ENCODE data around the gene VIPAS39.

VIPAS39 gene

DNA sequence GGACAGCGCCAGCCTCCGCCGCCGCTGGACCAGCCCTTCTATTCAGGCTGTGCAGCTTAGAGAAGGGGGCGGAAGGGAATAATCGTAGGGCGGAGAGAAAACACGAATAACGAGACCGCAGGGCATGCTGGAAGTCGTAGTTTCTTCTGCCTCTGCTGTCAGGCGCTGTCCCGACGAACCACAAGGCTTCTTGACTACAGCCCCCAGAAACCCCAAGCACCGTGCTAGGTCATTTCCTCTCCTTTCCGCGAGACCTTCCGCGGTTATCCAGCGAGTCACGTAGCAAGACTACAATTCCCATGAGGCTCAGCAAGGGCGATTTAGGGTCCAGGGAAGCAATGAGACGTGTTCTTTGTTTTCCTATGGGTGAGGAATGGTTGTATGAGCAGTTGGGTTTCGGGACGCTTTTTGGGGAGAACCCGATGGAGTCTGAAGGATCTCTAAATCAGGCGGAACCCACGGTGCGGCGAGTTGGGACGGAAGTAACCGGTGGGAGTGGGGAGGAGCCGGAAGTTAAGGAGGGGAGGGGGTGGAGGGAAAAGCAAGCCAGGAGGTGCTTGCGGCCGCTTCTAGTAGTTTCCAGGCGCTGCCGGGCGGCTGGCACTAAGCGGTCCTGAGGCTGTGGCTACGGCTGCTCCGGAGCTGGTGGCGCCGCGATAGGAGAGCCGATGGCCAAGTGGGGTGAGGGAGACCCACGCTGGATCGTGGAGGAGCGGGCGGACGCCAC is at the start of gene VIPAS39, which contains the start of gene AHSA1:
TSS of gene VIPAS39 (minus strand) at position 80 of the 727 bp plus-strand sequence. CDS start 3,499 bp downstream, outside the sequence.
TSS of gene AHSA1 (plus strand) at position 572 of the 727 bp plus-strand sequence. CDS start at position 669, 97 bp downstream.
- peak; percentile 97 for DNase-seq

DNA sequence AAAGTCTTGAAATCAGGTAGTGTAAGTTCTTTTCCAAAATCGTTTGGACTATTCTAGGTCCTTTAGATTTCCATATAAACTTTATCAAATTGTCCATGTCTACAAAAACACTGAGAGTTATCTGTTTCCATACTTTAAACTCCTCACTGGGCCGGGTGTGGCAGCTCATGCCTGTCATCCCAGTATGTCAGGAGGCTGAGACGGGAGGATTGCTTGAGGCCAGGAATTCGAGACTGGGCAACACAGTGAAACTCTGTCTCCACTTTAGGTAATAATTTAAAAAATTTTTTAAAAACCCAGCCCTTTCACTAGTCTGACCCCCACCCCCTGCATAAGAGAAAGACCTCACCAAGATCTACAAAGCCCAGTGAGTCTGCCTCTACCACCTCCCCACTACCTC is 47.6 kb upstream of the VIPAS39 start:
- no peak for DNase-seq

DNA sequence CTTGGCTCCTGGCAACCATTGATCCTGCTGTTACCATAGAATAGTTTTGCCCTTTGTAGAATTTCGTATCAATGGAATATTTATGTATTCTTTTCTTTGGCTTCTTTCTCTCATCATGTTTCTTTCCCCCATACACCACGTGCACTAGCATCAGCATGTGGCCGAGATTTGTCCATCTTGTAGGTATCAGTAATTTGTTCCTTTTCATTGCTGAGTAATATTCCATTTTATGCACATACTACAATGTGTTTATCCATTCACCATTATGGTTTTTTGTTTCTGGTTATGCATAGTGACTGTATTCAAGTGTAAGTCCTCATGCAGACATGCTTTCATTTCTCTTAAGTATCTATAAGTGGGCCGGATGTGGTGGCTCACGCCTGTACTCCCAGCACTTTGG is 45.7 kb upstream of the VIPAS39 start:
- DNase-seq, result no peak

DNA sequence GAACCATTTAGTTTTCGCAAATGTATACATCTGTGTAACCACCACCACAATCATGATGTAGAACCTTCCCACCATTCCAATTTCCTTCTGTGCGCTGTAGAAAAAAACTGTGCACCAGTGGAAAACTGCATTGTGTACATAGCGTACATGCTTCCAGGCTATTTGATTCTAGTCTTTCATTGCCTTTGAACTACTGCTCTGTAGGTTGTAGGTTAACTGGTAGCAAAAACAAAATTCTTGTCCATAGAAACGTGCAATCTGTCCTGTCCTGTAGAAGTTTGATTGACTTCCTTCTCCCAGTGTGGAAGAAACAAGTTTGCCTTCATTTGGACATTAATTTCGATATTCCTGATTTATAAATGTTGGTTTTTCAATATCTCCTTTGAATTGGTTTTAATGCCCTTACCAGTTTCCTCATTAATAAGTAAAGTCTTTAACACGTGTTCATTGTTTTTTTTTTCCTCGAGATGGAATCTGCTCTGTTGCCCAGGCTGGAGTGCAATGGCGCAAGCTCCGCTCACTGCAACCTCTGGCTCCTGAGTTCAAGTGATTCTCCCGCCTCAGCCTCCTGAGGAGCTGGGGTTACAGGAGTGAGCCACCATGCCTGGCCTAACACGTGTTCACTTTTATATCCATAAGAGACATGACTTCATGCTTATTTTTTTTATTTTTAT is 44.8 kb upstream of the VIPAS39 start:
- DNase-seq, result no peak

DNA sequence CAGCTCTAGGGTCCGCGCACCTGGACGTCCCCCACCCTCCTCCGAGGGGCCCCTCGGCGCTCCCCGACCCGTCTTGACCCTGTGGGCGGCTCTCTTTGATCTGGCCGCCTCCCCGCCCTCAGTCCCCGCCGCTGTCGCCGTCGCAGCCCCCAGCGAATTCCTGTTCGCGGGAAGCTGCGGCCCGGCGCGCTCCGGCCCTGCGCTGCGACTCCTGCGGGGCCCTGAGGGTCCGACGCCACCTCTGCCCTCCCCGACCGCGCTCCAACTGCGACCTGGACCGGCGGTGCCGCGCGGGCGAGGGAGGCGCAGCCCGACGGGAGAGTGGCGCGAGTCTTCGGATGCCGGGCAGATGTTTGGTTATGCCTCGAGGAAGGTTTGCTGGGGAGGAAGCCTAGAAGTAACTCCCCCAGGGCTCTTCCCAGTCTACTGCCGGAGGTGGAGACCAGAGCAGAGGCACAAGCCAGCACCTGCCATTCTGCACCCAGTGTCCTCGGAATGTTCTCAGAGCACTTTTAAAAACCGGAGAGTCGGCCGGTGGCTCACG is 41.7 kb upstream of the VIPAS39 start:
- DNase-seq, result no peak

DNA sequence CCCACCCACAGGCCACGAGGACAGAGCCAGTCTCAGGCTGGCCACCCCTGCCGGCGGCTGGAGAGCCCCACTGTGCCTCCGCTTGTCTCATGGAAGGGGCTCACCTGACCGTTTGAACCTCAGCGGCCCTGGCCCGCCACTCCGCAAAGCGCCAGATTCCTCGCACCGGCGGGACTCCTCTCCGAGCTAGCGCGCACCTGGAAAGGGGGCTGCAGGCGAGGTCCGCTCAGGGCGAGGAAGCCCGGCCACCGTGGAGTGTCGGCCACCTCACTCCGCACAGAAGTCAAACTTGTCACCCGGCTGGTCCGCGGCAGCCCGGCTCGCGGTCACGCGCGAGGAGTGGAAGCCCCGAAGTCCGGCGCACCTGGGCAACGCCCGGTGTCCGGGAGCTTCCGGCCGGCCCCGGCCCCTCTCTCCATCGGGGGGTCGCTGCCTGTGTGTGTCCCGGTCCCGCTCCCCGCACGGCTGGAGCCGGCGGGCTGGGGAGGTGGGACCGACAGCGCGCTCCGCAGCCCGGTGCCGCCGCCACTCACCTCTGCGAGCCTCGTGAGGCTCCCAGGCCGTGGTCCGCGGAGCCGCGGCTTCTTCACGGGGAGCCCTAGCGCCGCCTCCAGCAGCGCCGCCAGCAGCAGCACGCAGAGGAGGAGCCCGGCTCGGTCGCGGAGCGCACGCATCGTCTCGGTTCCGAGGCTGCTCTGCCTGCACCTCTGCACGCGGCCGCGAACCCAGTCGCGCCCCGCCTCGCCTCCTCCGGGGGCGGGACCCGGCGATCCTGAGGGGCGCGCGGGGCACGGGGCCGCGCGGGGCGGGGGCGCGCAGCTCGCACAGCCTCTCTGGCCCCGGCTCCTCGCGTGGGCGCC is 40.9 kb upstream of the VIPAS39 start, which contains the start of gene ISM2:
TSS of gene ISM2 (minus strand) at position 697 of the 860 bp plus-strand sequence. CDS start at position 674, 23 bp downstream.
- DNase-seq, result peak; percentile 50

DNA sequence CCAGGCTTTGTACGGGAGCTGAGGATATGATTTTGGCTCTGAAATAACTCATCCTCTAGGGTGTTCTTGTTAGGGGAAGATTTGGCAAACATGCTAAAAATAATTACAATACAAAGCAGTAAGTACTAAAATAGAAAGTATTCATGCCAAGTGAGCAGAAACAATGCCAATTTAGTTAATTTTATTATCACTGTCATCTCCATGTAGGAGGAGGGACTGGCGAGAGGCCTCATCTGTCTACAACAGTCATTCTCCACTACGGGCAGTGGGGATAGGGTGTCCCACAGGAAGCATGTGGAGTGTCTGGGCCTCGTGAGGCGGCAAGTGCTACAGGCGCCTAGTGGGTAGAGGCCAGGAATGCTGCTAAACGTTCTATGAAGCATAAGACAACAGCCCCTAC is 37.9 kb upstream of the VIPAS39 start:
- no peak for DNase-seq

DNA sequence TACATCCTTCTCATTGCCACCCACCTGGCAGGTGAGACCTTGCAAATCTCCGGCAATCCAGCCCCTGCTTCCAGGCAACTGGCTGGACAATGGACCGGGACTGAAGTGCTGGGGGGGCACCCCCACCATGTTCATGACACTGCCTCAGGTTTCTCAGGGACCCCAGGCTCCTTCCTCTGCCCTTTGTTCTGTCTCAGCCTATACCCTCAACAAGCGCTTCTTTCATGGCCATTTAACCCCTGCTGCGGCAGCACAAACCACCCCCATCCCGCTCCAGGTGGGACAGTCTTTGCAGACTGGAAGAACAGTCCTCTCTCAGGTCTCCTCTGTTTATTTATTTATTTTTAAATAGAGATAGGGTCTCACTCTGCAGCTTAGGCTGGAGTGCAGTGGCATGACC is 33.7 kb upstream of the VIPAS39 start:
- DNase-seq, result no peak

DNA sequence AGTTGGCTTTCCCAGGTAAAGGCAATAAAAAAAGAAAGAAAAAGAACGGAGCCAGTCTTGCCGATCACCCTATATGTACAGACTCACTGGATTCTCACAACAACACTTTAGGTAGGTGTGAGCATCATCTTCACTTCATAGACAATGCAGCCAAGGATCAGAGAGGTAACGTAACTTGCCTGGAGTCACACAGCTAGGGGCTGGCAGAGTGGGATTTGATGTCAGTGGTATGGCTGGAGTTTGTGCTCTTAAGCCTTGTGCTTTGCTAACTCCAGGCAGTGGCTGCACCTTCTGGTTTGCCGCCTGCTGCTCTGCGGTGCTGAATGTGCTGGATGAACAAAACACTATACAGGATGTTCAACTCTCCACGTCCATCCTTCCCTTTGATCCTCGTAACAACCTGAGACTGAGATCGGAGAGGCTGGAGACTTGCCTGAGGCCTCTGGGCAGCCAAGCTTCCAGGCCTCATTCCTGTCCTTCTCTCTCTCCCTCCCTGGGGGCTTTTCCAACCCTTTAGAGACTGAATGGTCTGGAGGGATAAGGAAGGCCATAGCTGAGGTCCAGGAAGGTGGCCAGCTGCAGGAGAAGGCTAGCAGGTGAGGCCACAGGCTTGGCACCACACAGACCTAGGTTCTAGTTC is 33.1 kb upstream of the VIPAS39 start:
- DNase-seq, result no peak

DNA sequence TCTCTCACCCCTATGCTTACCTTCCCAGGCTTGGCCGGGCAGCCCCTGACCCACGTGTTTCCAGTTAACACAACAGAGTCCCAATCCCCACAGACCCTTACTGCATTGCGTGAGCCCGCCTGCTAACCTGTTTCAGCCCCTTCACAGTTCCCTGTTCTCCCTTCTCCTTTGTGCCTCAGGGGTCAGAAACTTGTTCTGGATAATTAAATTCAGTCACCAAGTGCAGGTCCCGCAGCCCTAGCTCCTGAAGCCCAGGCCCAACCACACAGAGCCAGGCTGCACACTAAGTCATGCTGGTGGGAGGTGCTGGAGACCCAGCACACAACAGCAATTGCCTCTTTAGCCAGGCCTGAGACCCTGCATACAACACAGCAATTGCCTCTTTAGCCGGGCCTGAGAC is 31.6 kb upstream of the VIPAS39 start:
- DNase-seq, result no peak

DNA sequence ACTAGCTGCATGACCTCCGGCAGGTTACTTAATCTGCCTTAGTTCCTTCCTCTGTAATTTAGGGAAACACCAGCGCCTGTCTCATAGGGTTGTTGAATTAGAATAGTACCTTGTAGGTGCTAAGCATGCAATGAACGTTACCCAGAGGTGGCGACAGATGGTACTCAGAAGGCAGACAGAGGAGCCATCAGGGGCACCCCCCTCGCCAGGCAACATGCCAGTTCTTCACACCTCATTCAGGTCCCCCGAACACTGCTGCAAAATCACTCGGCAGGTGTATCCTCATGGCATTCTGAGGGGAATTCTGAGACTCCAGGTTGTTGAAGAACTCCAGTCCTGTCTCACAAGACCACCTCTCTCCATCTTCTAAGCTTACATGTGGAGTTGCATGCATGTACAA is 31.2 kb upstream of the VIPAS39 start:
- DNase-seq, result no peak

DNA sequence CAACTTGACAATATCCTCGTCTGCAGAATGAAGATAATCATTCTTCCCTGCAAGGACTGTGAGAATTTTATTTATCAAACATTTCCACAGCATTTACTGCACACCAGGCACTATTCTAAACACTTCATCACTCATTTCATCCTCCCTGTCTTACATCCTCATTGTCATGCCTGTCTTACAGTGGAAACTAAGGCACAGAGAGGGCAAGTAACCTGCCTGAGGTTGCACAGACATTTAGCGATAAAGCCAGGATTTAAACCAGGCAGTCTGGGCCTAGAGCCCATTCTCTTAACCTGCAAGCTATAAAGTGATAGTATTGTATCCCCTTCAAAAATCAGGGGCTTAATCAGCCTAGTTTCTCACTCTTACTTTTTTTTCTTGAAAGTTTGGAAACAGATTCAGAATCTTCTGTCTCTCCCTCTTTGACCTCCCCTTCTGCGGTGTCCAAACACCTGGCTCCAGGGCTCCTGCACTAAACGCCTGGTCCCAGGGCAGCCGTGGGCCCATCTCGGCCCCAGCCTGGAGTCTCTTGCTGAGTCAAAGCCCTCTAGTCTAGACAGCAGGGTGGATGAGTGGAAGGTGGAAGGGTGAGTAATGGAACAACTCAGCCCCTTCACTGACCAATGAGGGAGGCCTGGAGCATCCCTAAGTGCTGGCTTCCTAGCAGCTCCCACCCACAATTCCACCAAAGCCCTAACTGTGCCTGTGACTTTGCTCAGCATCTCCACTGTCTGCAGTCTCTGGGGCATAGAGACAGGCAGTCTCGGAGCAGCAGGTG is 28.7 kb upstream of the VIPAS39 start:
- DNase-seq, result no peak

DNA sequence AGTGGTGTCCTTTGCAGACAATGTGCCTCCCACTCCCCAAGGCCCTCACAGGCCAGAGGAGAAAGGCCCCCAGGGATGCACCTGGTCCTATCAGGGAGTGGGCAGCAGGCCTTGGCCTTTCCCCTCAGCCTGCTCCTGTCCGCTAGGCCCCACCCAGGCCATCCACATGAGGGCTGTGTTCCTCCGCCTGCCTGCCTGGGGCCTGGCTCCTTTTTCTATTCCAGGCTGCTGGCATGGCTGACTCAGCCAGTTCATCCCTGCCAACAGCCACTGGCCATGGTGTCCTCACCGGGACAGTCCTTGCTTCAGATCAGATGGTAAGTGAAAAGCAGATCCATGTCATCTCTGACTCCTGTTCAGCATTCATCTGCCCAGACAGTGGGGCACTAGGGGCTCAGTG is 27.9 kb upstream of the VIPAS39 start:
- DNase-seq, result no peak

DNA sequence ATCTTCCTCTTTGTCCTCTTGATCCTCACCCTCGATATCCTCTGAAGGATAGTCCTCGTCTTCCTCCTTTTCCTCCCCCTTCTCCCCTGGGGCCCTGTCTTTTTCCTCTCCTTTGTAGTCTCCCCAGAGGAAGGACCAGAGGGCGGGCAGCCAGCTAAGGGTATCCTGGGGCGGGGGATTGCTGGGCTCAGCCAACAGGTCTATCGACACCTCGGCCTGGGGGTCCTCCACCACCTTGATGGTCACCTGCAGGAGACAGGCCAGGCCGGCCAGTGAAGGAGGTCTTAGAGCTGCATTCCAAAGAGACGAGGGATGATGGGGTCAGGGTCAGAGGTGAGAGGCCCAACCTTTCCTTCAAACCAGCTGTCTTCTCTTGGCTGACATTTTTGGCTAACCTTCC is 25.0 kb upstream of the VIPAS39 start:
- DNase-seq, result no peak

DNA sequence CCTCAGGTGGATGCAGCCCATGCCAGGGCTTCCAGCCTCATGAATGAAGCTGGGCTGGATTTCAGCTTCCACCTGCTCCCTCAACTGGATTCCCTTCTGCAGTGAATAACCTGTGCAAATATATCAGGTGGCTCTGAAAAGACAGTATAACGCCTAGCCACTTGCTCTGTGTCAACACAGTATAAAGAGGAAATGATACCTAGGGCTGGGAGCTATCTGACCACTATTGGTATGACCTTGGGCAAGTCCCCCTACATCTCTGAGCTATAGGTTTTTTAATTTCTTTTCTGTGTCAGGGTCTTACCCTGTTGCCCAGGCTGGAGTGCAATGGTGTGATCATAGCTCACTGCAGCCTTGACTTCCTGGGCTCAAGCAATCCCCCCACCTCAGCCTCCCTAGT is 21.4 kb upstream of the VIPAS39 start:
- DNase-seq, result no peak

DNA sequence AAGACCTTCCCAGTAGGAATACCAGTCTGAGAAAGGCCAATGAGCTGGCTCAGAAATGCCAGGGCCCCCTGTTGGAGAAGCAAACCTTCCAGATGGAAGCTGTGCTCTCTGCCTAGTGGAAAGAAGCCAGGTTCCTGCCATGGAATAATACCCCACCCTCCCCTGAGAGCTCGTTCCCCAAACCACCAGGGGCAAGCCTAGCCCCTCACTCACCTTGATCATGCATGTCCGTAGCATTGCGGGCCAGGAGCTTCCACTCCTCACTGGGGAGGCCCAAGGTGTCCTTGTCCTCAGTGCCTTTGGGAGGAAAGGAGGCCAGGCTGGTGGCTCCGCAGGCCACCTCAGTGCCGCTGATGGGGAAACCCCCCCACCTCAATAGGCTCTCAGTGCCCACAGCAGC is 20.6 kb upstream of the VIPAS39 start:
- DNase-seq, result no peak

DNA sequence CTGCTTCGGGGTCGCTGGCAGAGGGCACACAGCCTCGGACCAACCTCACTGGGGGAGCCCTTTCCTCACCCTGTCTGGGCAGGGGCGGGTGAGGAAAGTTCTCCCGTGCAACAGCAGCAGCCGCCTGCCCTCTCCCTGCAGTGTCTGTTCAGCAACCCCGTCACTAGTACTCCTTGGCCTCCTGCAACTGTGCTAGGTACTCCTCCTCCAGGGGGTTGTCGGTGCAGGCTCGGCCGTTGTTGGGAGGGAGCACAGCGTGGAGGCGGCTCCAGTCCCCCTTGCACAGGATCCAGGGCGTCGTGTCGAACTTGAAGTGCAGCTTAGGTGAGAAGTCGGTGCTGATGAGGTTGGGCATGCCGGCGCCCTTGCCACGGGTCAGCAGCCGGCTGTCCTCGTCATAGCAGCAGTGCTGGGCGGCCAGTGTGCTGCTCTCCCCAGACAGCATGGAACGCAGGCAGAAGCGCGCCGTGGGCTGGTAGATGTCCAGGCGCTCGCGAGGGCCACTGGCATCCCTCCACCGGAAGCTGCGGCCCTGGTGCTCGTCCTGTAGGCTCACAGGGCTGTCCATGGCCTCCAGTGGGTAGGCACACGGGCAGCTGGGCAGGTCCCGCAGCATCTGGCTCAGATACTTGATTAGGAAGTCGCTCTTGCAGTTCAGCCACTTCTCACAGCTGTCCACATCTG is 18.2 kb upstream of the VIPAS39 start:
- DNase-seq, result no peak

DNA sequence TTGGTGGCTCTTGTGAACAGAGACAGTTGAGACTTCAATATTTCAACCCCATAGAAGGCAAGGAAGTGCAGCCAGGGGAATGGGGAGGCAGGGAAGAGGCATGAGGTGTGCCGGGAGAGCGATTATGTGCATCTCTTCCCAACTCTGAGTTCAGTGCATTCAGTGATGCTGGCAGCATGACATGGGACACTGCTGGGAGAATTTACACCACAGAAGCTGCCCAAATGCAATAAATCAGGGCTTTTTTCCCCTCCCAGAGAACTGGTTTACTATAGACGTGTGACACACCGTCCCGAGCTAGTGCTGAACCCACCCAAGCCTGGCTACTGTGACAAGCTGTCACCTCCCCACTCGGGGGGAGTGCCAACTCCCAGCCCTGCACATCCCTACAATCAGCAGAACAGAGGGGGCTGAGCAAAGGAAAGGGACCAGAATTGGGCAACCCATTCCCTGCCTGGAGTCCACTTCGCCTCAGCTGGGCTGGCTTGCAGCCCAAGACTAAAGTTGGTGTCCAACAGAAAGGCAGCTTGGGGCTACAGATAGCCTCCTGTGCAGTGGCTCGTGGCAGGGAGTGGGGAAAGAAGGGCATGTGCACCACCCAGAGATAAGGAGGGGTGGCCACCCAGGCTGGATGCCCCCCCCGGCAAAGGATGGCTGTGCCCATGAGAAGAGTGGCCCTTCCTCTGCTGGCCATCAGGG is 17.2 kb upstream of the VIPAS39 start:
- no peak for DNase-seq

DNA sequence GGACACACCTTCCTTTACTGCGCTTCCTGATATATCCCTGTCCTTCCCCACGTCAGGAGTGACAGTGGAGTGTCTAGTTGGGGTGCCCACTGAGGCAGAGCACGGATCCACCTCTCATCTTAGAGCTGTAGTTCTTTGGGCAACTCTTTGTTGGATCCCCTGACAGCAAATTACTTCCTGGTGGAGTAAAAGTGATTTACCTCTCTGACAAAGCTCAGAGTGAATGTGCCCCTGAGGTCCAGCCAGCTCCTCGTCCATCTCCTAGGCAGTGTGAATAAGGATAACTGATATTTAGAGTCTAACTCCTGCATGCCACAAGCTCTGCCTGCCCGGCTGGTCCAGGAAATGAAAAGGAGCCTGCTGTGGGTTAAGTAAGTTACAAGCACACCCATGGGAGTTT is 16.5 kb upstream of the VIPAS39 start:
- no peak for DNase-seq

DNA sequence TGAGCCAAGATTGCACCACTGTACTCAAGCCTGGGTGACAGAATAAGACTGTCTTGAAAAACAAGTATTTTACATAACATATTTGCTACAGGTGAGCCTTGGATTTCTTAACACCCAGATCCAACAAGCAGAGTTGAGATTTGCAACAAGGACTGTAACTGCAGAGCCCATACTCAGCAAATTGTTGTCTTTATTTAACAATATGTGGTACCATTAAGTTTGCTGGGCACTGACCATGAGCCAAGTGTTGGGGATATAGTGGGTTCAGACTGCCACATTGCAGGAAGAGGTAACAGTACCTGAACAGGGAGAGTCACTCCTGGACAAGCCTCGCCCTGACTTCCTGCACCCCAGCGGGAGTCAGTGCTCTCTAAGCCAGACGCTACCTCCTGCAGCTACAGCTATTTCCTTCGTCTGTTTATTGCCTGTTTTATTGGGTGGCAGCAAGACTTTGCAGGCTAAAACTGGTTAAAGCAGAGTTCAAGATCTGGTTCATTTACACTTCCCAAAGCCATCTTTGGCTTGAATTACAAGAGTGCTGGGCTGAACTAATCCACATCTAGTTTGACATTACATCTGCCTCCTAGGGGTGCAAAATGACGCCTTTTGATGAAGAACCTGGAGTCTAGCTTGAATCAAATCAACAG is 12.9 kb upstream of the VIPAS39 start:
- no peak for DNase-seq

Measured in activated CD4-positive, alpha-beta T cell treated with anti-CD3 and anti-CD28 coated beads, Interleukin-2, Interleukin-6, amounts not matched to agents 100 ng/mL and 50 ng/mL, durations not matched to agents 16 hours and 8 hours (primary cell).